ENCODE results near the gene SSH2.
"Not testable (repeated sequence)": the region's sequence is repeated elsewhere in the genome, so short reads cannot be mapped to it uniquely, and the experiment has no call there.

DNA sequence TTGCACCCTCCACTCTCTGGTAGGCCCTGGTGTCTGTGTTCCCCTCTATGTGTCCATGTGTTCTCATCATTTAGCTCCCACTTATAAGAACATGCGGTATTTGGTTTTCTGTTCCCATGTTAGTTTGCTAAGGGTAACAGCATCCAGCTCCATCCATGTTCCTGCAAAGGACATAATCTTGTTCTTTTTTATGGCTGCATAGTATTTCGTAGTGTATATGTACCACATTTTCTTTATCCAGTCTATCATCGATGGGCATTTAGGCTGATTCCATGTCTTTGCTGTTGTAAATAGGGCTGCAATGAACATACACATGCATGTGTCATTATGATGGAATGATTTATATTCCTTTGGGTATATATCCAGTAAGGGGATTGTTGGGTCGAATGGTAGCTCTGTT lies 70.6 kb downstream of the SSH2 start:
- not testable (repeated sequence) for TF ChIP-seq CTCF, POLR2A (IDR thresholded peaks at IDR 0.05)
